Stimulated activated CD4-positive, alpha-beta T cell treated with anti-CD3 and anti-CD28 coated beads, Interleukin-15, amount 100 ng/mL, for 48 hours (primary cell): ENCODE measurements around the gene AP1S2.
"Not testable (repeated sequence)": the region's sequence is repeated elsewhere in the genome, so short reads cannot be mapped to it uniquely, and the experiment has no call there.

ENCODE experiments used
- DNase-seq, 2 donors: peaks; one replicate each; pipeline ENCODE4 v3.0.0-alpha.2; 2020; ENCODE audit warnings: low read depth in 2 of 2

The AP1S2 gene

DNA sequence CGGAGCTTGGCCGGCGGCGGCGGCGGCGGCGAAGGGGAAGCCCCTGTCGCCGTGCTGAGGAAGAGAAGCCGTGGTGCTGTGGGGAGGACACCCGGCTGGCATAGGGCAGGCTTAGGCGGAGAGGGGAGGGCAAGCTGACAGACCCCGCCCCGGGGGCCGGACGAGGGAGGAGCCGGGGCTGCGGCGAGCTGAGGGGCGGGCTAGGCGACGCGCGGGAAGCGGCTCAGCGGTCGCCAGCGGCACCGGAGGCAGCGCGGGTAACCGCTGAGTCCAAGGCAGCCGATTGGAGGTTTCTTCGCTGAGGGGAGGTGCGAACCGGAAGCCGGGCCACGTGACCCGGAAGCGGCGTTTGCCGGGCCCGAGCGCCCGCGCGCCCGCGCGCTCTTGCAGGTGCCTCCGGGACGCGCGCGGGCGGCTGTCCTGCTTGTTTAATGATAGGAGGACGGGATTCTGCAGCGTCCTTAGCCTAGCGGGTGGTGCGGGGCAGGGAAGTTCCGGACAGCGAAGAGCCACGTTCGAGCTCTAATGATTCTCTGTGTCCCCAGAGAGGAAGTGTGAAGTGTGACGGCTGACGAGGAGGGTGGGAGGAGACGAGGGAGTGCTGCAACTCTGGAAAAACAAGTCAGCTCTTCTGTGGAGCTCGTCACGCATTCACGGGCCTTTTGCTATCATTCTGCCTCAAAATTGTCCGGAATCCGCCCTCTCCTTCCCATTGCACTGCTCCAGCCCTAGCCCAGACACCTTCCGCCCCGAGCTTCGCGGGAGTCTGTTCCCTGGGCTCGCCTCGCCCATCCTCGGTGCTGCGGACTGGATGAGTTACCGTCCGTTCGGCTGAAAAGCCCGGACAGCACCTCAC lies at the start of gene AP1S2:
Gene AP1S2 (minus strand): TSS at position 102 of the 856 bp plus-strand sequence. CDS start 2,289 bp downstream, outside the sequence.
- peak; percentile 83 to 96 for DNase-seq

DNA sequence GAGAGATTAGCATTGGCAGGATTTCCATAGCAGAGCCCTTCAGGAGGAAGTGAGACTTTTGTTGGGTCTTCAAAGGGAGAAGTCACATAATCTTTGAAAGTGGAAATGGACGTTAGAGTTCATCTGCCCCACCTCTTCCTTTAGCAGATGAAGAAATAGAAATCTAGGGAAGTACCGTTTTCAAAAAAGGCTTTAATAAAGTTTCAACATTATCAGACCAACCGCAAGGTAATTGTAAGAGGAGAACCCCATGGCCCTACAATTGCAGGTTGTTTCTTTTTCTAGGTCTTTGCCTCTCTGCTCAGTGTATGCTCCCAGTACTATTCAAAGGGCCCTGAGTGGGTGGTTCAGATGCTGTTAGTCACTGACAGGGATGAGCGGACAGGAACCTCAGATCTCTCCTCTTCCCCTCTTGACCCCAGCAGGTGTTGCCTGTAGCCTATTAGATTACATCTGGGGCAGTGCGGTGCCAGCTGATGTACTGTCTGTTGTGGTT lies 48.6 kb upstream of the AP1S2 start:
- no peak for DNase-seq

DNA sequence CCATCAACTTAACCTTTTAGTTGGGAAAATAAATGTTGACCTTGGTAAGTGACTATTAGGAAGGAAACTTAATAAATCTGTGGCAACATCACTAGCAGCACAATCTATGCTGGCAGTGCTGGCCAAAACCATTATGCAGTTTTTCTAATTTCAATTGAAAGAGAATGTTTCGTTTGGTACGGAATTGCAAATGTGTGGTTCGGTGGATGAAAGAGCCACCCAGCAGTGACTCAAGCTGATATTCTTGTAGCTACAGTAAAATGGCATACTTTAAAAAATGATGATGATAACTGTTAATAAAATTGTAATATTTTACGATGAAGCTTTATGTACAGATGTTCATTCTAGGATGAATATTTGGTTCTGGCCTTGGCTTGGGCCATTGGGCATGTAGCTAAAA lies 40.7 kb upstream of the AP1S2 start:
- no peak for DNase-seq

DNA sequence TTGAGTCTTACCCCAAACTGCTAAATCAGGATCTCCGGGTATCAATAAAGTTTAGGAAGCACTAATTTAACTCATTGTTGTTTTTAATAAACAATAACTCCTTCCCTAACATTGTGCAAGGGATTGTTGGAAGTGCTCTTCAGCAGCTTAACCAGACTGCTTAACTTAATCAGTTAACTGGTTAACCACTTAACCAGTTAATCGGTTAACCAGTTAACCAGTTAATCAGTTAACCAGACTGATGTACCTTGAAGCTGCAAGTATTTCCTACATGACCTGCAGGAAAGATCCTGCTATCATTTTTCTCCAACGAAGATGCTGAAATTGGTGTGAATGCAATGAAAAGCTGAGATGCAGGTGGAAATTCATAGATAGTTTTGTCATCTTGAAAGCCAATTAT lies 40.1 kb upstream of the AP1S2 start:
- no peak for DNase-seq

DNA sequence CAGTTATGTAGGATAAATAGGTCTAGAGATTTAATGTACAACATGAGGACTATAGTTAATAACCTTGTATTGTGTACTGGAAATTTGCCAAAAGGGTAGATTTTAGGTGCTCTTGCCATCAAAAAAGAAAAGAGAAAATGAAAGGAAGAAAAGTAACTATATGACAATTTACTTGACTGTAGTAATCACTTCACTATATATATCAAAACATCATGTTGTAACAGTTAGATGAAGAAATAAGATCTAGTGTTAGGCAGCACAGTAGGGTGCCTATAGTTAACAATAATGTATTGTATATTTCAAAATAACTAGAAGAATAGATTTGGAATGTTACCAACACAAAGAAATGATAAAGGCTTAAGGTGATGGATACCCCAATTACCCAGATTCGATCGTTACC lies 35.9 kb upstream of the AP1S2 start:
- no peak for DNase-seq

DNA sequence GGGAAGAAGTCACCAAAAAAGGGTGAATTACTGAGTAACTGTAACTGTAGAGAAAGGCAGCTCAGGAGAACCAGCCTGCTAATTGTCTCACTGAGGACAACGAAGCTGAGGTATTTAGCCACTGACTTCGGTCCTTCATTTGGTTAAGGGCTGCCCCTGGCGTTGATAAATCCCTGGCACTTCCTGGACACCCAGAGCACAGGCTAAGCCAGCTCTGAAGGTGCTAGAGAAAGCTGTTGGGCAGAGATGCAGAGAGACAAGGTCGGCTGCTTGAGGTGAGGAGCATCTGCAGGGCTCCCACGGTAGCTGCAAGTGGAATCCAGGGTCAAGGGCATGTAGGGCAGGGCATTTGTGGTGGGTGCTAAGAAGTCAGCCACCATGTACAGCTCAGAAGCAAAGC lies 33.4 kb upstream of the AP1S2 start:
- no peak for DNase-seq

DNA sequence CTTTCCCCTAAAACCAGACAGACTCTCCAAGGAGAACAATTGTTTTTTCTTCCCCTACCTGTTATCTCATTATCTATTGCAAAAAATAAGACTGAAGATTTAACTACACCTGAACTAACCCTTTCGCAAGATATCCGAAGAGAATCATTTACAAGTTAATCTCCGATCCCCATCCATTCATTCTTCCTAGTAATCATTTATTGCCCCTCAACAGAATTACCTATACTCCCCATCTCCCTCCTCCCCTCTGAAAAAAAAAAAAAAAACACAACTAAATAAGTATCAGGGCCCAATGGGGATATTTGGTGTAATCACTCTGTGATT lies 28.9 kb upstream of the AP1S2 start:
- no peak for DNase-seq

DNA sequence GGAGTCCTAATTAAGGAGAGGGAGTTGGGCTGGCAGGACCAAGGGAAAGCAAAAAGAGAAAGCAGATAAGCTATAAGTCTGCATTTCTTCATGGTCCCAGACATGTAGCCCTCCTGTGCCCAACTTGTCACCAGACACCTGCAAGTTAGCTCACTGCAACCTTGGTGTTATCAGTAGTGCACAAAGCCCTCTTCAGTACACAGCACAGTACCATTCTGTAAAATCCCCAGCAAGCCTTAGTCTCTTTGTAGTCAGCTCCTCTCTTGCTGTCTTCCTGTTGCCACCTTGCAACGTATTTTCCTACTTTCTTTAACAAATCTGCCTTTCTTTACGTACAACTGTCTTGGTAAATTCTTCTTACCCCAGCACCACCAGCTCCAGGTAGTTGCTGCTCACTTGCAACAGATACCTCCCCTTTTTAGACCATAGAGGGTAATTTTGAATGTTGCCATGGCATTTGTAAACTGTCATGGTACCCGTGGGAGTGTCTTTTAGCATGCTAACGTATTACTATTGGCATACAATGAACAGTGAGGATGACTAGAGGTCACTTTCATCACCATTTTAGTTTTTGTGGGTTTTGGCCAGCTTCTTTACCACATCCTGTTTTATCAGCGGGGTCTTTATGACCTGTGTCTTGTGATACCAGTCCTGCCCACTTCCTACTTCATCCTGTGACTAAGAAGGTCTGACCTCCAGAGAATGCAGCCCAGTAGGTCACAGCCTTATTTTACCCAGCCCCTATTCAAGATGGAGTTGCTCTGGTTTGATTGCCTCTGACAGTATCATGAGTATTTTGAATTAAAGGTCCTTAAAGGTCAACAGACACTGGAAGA lies 28.3 kb upstream of the AP1S2 start:
- DNase-seq, result no peak

DNA sequence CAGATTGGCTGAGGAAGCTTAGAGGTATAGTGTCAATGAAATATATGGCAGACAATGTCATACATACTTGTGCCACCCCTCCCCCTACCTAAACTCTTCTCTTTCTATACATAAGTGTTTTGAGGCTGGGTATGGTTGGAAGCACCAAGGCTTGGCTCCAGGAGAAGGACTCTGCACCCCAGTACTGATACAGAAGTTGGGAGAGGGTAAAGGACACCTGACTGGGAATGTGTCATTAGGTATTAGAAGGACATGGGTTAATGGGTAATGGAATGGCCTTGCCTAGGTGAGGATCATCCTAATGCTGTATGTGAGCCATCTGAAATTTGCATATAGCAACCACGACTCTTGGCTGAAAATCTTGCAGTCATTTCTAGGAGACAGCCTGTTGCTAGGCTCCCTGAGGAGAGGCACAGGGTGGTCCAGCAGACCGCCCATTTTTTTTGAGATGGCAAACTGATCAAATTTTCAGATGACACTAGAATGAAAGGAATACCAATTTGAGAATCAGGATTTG lies 26.8 kb upstream of the AP1S2 start:
- DNase-seq, result no peak

DNA sequence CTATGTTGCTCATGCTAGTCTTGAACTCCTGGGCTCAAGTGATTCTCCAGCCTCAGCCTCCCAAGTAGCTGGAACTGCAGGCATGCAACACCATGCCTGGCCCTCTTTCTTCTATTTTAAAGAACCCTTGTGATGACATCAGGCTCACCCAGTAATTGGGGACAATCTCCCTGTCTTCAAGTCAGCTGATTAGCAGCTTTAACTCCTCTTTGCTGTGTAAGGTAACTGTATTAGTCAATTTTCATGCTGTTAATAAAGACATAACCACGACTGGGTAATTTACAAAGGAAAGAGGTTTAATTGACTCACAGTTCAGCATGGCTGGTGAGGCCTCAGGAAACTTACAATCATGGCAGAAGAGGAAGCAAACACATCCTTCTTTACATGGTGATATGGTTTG lies 23.3 kb upstream of the AP1S2 start:
- DNase-seq, result not testable (repeated sequence)

DNA sequence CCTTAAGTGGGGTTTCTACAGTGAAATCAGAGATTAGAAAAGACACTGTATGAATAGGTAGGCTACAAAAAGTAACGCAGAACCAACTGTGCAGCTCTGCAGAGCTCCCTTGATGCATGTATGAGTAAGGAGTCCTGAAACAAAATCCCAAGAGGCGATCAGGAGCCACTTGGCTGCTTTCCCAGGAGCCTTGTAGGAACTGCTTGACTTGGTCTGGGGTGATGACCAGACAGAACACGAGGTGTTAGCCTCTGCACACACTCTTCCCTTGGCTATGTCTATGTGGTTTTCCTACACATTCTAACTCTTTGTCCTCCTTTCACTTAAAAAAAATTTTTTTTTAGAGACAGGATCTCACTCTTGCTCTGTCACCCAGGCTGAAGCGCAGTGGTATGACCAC lies 22.8 kb upstream of the AP1S2 start:
- no peak for DNase-seq

DNA sequence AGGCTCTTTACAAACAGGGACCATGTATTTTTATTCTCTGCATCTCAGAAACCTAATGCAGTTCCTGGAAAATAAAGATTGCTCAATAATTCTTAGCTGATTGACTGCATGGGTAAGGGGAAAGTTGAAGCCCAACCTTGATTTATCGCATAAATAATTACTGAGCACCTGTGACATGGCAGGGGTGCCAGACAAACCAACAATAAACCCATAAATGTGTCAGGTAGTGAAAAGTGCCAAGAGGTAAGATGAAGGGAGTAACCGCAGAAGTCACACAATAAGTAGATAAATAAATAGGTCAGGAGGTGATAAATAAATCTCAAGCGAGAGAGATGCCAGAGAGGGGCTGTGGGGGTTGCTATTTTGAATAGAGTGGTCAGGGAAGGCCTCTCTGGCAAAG lies 20.1 kb upstream of the AP1S2 start:
- DNase-seq, result no peak

DNA sequence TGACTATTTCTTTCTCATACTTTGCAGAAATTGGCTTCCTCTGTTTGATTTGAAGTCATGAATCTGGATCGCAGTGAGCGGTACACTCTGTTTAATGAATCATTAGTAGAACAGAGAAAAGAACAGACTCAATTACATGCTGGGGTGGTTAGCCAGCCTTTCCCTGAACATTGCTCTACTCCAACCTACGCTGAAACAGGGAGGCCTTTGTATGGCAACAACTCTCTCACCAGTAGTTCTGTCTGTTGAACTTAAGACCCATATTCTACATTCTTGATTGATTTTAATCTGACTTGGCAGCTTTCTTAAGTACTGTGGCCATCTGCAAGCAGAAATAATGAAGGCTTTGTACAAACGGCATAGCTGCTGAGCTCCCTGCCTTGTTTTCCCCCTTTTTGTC lies 19.0 kb upstream of the AP1S2 start:
- no peak for DNase-seq

DNA sequence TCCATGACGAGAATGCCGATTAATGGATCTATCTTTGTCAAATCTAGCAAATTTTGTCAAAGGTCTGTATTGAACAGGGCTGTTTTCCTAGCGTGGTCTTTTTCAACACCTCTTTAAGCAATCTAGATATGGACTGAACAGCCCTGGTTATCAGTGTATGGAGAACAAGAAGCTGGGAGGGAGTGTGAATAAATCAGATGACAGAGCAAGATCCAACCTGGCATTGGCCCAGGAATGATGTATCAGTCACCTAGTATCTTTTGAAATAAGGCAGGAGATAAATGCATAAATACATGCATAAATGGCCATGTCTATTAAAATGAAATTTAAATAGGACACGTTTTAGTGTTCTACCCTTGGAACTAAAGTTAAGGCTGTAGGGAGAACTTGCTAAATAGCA lies 15.7 kb upstream of the AP1S2 start:
- no peak for DNase-seq

DNA sequence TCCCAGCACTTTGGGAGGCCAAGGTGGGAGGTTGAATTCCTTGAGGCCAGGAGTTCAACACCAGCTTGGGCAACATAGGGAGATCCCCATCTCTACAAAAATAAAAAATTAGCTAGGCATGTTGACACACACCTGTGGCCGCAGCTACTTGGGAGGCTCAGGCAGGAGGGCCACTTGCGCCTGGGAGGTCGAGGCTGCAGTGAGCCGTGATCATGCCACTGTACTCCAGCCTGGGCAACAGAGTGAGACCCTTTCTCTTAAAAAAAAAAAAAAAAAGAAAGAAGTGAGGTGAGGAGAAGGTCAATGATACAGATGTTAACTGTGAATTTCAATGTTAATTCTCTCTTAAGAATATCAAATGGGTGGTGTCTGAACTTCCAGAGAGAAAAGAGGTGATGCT lies 15.1 kb upstream of the AP1S2 start:
- no peak for DNase-seq

DNA sequence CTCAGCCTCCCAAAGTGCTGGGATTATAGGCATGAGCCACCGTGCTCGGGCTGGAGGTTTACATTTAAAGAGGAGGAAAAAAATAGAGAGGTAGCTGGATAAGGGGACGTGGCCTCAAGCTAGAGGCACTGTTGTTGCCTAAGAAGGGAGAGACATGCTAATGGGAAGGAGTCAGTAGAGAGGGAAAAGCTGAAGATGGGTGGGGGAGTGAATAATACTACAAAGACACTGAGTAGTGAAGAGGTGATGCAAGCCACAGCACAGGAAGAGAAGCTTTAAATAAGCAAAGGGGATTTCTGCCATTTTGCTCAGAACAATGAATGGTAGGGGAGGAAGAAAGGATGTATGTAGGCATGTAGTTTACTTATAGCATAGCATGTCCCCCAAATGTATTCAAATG lies 11.5 kb upstream of the AP1S2 start:
- DNase-seq, result no peak

DNA sequence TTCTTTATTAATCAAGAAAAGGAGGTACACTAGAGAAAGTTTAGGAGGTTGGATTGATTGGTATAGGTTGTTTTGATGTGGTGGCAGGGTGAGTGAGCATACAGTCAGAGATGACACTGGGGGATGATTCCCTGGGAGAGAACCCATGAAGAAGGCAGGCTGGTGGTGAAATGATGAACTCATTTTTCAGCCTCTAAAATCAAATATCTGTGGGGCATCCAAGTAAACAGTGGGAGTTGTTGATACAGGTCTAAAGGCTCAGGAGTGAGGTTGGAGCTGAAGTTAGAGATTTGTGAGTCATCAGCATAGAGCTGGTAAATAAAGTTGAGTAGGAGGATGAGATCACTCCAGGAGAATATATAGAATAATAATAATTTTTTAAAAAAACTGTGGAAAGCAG lies 10.0 kb upstream of the AP1S2 start:
- no peak for DNase-seq

DNA sequence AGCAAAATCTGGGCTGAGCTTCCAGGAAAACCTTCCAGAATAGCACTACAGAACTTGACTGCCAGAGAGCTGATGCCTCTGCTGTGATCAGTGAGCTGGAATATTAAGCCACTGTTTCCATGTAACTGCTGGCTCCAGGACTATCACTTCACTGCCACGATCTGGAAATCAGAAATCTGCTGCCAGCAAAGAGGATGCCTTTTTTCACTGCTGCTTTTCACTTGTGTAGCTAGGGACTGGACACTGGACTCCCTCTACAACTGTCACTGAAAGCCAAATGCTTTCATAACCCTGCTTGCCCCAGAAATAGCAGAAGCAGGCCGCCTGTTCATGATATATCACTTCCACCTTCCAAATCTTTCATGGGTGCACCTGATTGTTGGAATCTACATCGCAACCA lies 9.4 kb upstream of the AP1S2 start:
- no peak for DNase-seq

DNA sequence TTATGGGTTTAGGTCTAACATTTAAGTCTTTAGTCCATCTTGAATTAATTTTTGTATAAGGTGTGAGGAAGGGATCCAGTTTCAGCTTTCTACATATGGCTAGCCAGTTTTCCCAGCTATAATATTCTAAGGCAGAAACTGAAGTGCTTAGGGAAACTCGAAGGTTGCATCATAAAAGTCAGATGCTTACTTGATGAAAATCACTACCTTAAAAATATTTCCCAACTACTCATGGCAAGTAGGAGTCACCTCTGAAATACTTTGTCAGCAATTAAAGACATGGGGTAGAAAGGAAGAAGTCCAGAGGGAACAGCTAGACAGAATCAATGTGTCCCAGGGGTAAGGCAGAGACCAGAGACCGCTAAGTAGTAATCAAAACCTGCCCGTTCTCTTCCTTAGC lies 6.3 kb upstream of the AP1S2 start:
- DNase-seq, result no peak

DNA sequence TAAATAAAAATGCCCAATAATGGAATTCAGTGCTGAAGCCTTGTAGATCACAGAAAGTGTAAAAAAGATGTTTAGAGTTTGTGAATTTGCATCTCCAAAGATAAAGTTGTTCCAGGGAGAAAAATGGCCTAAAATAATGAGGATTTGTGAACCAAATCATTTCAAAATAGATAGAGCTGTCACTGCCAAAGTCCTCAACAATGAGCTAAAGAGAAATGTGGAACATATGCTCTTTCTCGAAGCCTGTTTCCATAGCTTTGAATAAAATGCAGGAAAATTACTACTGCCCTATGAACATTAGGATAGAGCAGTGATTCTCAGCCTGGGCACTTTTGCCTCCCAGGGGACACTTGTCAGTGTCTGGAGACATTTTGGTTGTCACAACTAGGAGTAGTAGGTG lies 3.4 kb upstream of the AP1S2 start:
- no peak for DNase-seq

DNA sequence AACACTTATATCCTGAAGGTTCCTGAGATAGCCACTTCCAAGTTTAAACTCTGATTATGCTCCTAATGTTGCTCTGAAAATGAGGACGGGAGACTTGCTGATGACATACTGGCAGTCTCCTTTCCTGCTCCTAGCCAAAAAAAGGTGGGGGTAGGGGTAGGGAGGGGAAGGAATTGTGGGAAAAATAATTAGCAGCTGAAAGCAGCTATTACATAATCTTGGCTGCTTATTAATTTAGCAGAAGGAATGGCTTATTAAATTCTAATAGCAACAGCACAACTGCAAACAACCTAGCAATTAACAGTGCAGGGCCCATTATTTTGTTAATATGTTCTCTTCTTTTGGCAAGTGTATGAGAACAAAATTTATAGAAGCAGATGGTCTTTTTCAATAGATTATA lies 2.0 kb upstream of the AP1S2 start:
- no peak for DNase-seq

DNA sequence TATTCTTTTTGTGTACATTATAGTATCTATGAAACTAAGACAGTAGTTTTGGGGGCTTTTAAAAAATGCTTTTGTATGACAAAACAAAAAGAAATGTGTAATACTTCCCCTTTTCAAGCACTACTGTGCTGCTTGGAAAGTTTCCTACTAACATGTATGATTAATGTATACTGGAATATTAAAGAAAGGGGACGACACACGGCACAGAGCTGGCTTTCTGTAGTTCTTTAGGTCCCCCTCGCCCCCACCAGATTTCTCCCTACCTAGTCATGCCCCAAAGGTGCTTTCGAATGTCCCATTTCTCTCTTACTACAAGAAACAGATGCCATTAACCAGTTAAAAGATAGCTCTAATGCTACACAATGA lies 1.6 kb upstream of the AP1S2 start:
- DNase-seq, result no peak
